ENCODE data around the gene MRPS23. TPM values are rescaled to one million over a fixed set of nuclear protein-coding genes. Genes with fewer than 3 reads are reported as not detected.

The MRPS23 gene
- total RNA-seq, 2 donors from 2014 or later, result 16.6 to 17.0 TPM

DNA sequence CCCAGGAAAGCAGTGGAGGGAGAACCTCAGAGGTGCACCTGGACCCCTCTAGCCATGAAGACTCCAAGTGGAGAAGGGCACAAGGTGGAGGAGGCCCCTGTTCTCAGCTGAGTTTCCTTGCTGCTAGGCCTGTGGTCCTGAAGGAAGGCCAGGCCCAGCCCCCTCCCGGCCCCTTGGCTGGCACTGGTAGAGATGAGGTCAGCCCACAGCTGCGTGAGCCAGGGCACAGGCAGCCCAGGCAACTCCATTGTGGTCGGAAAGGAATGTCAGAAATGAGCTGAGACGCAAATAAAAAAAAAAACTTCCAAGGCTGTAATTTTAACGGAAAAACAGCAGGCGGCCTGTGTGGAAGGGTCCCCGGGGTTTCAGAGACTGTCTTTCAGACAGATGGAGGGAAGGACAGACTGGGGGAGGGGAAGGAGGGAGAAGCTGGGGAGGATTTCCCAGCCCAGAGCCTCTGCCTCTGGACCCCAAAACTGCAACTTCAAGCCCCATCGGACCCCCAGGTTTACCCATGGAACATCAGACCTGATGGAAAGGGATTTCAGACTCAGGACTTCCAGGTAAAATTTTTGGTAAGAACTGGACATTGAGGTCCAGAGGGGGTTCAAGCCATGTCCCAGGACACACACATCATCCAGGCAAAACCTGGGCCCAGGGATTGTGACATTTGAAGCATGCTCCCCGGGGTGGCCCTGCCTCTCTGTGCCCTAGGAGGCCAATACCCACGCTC lies 25.6 kb upstream of the MRPS23 start:
- Mint-ChIP-seq H3K27me3 (peaks cover 36% of the 10 kb centered on the region), H3K27ac (no peak overlapping the region), H3K36me3 (ENCODE audit: low read depth) (peaks cover 6% of the 10 kb centered on the region), H3K4me3 (no peak overlapping the region), H3K4me1 (peaks cover 14% of the 10 kb centered on the region)
- no peak for DNase-seq
- H3K9me3 ChIP-seq (ENCODE audit: control insufficient read depth, low read length, poor library complexity, severe bottlenecking), result no peaks in the 10 kb centered on the region
- ATAC-seq, result no peak

DNA sequence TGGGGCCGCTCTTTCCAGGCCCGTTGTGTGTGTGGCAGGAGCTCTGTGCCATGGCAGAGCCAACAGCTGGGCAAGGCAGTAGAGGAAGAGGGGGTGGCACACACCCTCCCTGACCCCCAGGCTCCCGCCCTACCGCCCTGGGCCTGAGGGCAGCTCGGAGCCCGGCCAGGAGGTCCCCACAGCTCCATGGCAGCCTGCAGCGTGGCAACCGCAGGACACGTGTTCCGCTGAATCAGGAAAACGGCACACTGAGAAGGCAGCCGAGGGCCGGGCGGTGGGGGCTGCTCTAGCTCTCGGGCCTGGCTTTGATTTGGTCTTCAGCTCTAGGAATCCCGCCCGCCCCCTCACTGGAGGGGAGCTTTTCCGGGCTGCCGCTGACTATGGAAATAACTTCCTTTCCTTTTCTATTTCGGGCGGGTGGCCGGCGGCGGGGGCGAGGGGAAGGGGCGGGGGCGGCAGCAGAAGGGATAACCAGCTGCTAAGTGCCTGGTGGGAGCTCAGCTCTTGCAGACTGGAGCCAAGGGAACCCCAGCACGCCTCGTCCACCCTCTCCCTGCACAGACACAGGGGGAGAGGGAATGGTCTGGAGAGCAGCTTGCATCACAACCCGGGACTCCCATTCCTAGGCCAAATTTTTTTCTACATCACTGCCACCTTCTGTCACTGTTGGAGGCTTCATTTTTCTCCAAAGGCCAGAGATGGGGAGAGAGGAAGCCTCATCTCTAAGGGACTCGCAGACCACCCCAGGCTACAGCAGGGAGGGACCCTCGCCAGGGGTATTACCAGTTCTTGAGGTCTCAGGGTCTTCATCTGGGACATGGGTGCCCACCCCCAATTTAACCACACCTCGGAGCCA lies 24.8 kb upstream of the MRPS23 start:
- H3K27ac Mint-ChIP-seq, result no peak overlapping the region
- H3K27me3 Mint-ChIP-seq, result peaks cover 40% of the 10 kb centered on the region
- H3K9me3 ChIP-seq (ENCODE audit: control insufficient read depth, low read length, poor library complexity, severe bottlenecking), result no peaks in the 10 kb centered on the region
- ATAC-seq (peak; percentile 49), DNase-seq (no peak)
- H3K4me1 Mint-ChIP-seq, result peaks cover 9% of the 10 kb centered on the region
- H3K4me3 Mint-ChIP-seq, result peak overlapping the region; percentile 77
- peaks cover 8% of the 10 kb centered on the region for H3K36me3 Mint-ChIP-seq (ENCODE audit: low read depth)

DNA sequence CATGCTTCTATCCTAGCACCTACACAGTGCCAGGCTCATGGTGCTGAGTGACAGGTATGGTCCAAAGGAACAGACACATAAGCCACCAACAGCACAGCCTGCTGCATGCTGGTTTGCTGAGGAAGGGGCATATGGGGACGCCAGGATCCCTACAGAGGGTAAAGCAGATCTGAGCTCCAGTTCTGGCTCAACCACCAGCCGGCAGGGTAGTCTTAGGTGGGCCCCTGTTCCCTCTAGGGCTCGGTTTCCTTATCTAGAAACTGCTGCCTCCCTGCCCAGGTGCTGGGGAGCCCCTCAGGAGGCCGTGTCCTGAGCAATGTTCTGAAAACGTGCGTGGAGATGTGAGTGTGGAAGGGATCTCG lies 24.2 kb upstream of the MRPS23 start:
- Mint-ChIP-seq H3K27me3 (peaks cover 34% of the 10 kb centered on the region), H3K36me3 (ENCODE audit: low read depth) (peaks cover 8% of the 10 kb centered on the region), H3K27ac (no peak overlapping the region), H3K4me3 (peak overlapping the region; percentile 77), H3K4me1 (peaks cover 9% of the 10 kb centered on the region)
- ATAC-seq (no peak), DNase-seq (no peak)
- H3K9me3 ChIP-seq (ENCODE audit: control insufficient read depth, low read length, poor library complexity, severe bottlenecking), result no peaks in the 10 kb centered on the region

DNA sequence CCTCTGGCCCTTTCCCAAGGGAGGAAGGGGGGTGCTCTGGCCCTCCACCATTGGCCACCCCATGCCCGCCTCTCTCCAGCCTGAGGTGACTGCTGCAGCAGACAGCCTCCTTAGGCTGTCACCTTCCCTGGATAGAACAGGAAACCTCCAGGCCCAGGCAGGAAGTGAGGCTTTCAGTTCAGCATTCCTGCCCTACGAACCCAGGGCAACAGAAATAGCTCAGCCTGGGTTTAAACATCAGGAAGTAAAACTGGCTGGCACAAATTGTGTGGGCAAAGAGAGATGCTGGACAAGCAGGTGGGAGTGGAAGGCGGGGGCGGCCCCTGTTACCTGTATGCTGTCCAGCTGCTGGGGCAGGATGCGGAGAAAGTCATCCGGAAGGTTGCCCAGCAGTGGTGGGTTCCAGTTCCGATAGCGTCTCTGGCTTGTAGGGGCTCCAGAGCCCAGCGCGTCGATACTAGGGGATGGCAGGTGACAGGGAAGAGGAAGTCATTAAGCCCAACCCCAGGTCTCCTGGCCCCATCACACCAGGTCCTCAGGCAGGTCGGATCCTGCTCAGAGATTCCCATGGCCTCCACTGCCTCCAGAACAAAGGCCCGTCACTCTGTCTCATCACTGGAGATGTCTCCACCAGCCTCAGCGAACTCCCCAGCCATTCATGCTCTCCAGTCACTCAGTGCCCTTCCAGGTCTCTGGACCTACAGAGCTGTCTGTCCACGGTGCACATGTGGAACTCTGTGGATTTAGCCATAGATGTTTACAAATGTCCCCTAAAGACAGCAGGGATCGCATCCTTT lies 23.6 kb upstream of the MRPS23 start:
- Mint-ChIP-seq H3K4me1 (peaks cover 9% of the 10 kb centered on the region), H3K27me3 (peaks cover 34% of the 10 kb centered on the region), H3K4me3 (no peak overlapping the region), H3K36me3 (ENCODE audit: low read depth) (peaks cover 8% of the 10 kb centered on the region), H3K27ac (no peak overlapping the region)
- DNase-seq (no peak), ATAC-seq (no peak)
- no peaks in the 10 kb centered on the region for H3K9me3 ChIP-seq (ENCODE audit: control insufficient read depth, low read length, poor library complexity, severe bottlenecking)

DNA sequence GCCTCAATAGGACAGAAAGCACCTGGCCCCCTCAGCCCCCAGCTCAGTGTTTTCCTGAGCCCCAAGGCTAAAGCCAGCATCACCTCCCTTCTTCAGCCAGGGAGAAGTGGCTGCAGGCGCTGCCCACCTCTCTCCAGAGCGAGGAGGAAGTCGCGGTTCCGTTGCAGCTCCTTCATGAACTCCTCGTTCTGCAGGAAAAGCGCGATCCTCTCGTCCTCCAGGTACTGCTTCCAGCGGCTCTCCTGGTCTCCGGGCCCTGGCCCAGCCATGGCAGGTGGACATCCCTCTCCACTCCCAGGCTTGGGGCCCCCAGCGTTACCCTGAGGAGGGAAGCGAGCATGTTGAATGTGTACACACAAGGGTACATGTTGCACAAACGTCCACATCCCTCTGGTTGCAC lies 22.7 kb upstream of the MRPS23 start:
- H3K4me1 Mint-ChIP-seq, result peaks cover 15% of the 10 kb centered on the region
- H3K27ac Mint-ChIP-seq, result no peak overlapping the region
- no peak for ATAC-seq
- H3K27me3 Mint-ChIP-seq, result peaks cover 34% of the 10 kb centered on the region
- DNase-seq, result no peak
- peaks cover 8% of the 10 kb centered on the region for H3K36me3 Mint-ChIP-seq (ENCODE audit: low read depth)
- H3K4me3 Mint-ChIP-seq, result no peak overlapping the region
- H3K9me3 ChIP-seq (ENCODE audit: control insufficient read depth, low read length, poor library complexity, severe bottlenecking), result no peaks in the 10 kb centered on the region

DNA sequence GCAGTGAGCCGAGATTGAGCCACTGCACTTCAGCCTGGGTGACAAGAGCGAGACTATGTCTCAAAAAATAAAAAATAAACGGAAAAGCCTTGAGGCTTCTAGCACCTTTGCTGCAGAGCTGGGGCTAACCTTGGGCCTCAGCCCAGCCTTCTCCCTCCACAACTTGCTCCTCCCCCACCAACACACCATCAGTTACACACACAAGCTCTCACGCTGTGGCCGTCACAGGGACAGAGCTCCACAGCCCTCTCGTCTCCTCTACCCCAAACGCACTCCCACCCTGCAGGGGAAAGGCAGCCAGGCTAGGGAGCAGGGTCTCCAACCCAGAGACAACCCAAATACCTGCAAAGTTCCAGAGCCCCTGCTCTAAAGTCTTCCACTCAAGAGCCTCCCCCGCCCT lies 22.0 kb upstream of the MRPS23 start:
- ATAC-seq, result no peak
- Mint-ChIP-seq H3K36me3 (ENCODE audit: low read depth) (peaks cover 8% of the 10 kb centered on the region), H3K27me3 (peaks cover 34% of the 10 kb centered on the region), H3K27ac (no peak overlapping the region), H3K4me3 (no peak overlapping the region), H3K4me1 (peaks cover 17% of the 10 kb centered on the region)
- DNase-seq, result no peak
- H3K9me3 ChIP-seq (ENCODE audit: control insufficient read depth, low read length, poor library complexity, severe bottlenecking), result no peaks in the 10 kb centered on the region

DNA sequence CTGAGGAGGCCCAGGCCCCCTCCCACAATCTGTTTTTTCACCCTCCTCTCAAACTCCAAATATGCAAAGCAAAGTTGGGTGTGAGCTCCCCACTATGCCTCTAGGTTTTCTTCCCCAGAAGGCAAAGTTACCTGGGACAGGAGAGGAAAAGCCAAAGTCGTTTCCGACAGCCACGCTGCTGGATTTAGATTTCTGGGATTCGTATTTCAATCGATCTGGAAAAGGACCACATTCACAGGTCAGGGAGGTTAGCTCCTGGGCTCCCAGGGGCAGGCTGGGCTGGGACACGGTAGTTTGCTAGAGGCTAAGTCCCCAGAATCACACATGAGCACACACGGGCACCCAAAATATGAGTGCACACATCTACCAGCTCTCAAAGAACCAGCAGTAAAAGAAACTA lies 21.3 kb upstream of the MRPS23 start:
- peaks cover 31% of the 10 kb centered on the region for H3K27me3 Mint-ChIP-seq
- no peak overlapping the region for H3K27ac Mint-ChIP-seq
- DNase-seq (no peak), ATAC-seq (no peak)
- H3K4me1 Mint-ChIP-seq, result peaks cover 17% of the 10 kb centered on the region
- peaks cover 6% of the 10 kb centered on the region for H3K36me3 Mint-ChIP-seq (ENCODE audit: low read depth)
- no peaks in the 10 kb centered on the region for H3K9me3 ChIP-seq (ENCODE audit: control insufficient read depth, low read length, poor library complexity, severe bottlenecking)
- H3K4me3 Mint-ChIP-seq, result no peak overlapping the region

DNA sequence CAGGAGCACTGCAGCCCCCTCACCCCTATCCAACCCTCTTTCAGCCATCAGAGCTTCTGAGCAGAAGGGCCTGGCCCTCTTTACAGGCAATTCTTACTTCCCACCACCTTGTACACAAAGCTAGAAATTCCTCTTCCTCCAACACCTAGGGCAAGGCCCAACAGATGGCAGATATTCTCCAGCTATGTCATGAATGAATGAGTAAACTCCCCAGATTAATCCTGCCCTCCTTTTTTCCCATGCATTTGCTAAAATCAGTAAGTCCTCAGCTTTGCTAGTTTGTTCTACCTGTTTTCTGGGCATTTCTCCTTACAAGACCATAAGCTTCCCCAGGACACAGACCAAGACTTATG lies 20.4 kb upstream of the MRPS23 start:
- no peaks in the 10 kb centered on the region for H3K9me3 ChIP-seq (ENCODE audit: control insufficient read depth, low read length, poor library complexity, severe bottlenecking)
- H3K27me3 Mint-ChIP-seq, result peaks cover 29% of the 10 kb centered on the region
- peaks cover 17% of the 10 kb centered on the region for H3K4me1 Mint-ChIP-seq
- no peak for ATAC-seq
- H3K36me3 Mint-ChIP-seq (ENCODE audit: low read depth), result peaks cover 6% of the 10 kb centered on the region
- no peak overlapping the region for H3K4me3 Mint-ChIP-seq
- no peak overlapping the region for H3K27ac Mint-ChIP-seq
- no peak for DNase-seq

DNA sequence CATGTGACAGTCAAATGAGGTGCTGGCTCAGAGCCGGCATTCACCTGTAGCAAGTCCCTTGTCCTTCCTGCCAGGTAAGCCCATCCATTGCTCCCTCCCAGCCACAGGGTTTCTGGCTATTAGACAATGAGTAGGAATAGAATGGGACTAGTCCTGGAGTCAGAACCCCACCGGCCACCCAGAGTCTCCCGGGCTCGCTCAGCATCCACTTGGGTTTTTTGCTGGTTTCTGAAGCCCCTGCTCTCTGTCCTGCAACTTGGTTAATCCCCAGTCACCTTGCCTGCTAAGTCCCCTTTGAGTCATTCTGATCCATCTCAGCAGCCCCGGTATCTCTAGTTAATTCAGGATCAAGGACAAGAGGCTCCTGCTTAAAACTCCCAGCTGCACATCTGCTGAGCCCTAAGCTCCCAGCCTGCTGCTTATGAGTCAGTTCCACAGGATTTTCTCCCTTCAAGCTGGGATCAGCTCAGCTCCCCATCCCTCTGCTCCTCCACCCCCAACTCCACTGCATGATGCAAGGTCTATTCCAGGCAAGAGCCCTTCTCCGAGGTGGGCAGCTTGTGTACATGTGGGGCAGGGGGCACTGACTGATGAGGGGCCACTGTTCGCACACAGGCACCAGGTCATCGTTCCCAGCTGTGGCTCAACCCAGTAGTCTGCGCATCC lies 19.9 kb upstream of the MRPS23 start:
- H3K9me3 ChIP-seq (ENCODE audit: control insufficient read depth, low read length, poor library complexity, severe bottlenecking), result no peaks in the 10 kb centered on the region
- no peak overlapping the region for H3K4me3 Mint-ChIP-seq
- ATAC-seq, result no peak
- DNase-seq, result no peak
- H3K27ac Mint-ChIP-seq, result no peak overlapping the region
- H3K36me3 Mint-ChIP-seq (ENCODE audit: low read depth), result peaks cover 6% of the 10 kb centered on the region
- H3K27me3 Mint-ChIP-seq, result peaks cover 29% of the 10 kb centered on the region
- peaks cover 20% of the 10 kb centered on the region for H3K4me1 Mint-ChIP-seq

DNA sequence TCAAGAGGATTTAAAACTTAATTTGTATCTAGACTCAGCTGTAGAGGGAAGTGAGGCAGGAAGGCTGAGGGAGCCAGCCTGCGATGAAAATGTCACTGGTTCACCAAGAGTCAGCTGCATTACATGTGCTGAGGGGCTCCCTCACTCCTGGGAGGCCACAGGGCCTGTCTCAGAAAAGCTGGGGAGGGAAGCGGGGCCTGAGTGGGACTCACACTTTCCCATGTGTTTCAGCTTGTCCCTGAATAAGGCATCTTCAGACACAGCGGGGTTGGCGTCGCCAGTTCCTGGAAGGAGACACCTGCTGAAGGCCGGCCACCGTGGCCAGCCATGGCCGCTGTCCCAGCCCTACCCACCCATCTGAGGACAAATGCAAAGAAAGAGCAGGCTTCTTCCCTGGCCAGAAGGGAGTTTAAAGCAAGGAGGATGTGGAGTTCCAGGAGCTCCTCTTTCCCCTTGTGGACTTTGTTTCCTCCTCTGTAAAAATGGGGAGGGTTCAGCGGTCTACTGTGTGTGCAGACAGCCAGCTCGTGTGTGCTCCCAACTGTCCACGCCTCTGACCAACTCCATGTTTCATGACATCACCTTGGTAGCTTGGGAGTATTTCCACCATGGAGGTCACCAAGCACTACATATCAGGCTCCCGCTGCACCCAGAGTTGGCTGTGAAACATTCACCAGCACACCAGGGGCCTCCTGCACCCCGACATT lies 19.2 kb upstream of the MRPS23 start:
- H3K4me3 Mint-ChIP-seq, result no peak overlapping the region

DNA sequence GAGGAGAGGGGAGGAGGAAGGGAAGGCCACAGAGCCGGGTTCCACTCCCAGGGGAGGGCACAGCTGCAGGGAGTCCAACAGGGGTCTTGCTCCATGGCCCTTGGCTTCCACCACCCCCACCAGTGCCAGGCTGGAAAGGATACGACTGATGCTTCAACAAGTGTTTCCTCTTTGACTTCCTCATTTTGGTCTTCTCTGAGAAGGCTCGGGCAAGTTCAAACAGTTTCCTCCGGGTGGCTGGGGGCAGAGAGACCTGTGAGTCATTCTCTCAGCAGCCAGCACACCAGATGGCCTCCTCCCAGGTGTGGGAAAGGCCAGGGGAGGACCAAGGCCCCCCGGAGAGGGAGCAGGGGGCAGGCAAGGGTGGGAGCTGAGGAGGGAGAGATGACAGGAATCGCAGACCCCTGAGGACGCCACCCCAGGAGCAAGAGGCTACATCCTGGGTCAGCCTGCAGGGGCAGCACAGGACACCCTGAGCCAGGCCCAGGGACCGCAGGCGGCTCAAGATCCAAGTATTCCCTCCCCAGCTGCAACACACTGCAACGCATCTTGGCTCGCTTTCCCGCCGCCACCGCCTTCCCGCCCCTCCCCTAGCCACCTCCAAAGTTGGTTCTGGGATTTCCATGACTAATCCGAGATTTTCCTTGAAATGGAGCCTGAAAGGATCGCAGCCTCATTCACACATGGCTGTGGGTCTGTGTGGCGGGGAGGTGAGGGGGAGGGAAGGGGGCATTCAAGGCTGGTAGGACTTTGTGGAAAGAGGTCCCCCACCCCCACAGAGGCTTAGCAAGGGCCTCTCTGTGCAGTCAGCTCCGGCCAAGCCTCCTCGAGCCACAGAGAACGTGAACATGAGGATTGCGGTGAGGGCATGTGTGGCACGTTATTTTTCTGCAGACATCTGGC lies 18.4 kb upstream of the MRPS23 start:
- ATAC-seq (peak; percentile 77), DNase-seq (no peak)
- Mint-ChIP-seq H3K36me3 (ENCODE audit: low read depth) (peaks cover 6% of the 10 kb centered on the region), H3K4me1 (peaks cover 19% of the 10 kb centered on the region), H3K27me3 (peaks cover 27% of the 10 kb centered on the region), H3K4me3 (no peak overlapping the region), H3K27ac (no peak overlapping the region)
- no peaks in the 10 kb centered on the region for H3K9me3 ChIP-seq (ENCODE audit: control insufficient read depth, low read length, poor library complexity, severe bottlenecking)

More for the DNA sequence above, 19.2 kb upstream of the MRPS23 start:
- peaks cover 31% of the 10 kb centered on the region for H3K27me3 Mint-ChIP-seq
- no peaks in the 10 kb centered on the region for H3K9me3 ChIP-seq (ENCODE audit: control insufficient read depth, low read length, poor library complexity, severe bottlenecking)
- peaks cover 21% of the 10 kb centered on the region for H3K4me1 Mint-ChIP-seq
- ATAC-seq, result no peak
- H3K27ac Mint-ChIP-seq, result no peak overlapping the region
- DNase-seq, result no peak
- H3K36me3 Mint-ChIP-seq (ENCODE audit: low read depth), result peaks cover 6% of the 10 kb centered on the region

DNA sequence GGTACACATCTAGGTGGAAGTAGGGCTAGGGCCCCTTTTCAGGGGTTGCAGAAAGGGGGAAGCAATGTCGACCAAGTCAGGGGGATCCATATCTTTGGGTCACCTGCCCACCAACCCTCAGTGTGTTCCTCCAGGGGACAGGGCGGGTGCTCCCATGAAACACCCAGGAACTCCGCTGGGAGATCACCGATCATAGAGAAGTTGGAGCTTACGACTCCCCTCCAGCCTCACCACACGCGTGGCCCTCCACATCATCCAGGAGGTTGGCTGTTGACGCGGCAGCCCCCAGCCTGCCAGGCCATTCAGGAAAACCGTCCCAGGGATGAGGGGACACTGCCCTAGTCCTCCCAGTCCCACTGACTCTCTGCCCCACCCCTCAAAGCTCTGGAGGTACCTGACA lies 17.3 kb upstream of the MRPS23 start:
- Mint-ChIP-seq H3K36me3 (ENCODE audit: low read depth) (peaks cover 6% of the 10 kb centered on the region), H3K27me3 (peaks cover 19% of the 10 kb centered on the region), H3K4me1 (peaks cover 16% of the 10 kb centered on the region), H3K27ac (no peak overlapping the region), H3K4me3 (no peak overlapping the region)
- H3K9me3 ChIP-seq (ENCODE audit: control insufficient read depth, low read length, poor library complexity, severe bottlenecking), result no peaks in the 10 kb centered on the region
- ATAC-seq (no peak), DNase-seq (no peak)

Data from T-helper 17 cell (primary cell).